Fibroblast of villous mesenchyme (primary cell): ENCODE data around the gene PPM1F. TPM values are rescaled to one million over a fixed set of nuclear protein-coding genes. Genes with fewer than 3 reads are reported as not detected.

Experiments used
- DNase-seq: peaks from one replicate; pipeline ENCODE4 v3.0.0-alpha.2; 2010; ENCODE audit warnings: low read depth
- H3K4me3 ChIP-seq: 2 replicates; pipeline ENCODE4 v1.5.1; 2011; ENCODE audit warnings: low read depth, mild to moderate bottlenecking, low read length
- total RNA-seq: library from RNA; depleted of rRNA; stranded (reverse); fragments of >200 nt; gene quantifications from 2 replicates; pipeline ENCODE4 v1.2.3, GENCODE V29; 2012
- TF ChIP-seq, protein P1 (sequence below): IDR thresholded peaks from 2 replicates; pipeline ENCODE4 v1.5.1; 2012; ENCODE audit warnings: low read depth, mild to moderate bottlenecking, low read length; ENCODE audit not compliant: insufficient read depth

Gene PPM1F, protein sequence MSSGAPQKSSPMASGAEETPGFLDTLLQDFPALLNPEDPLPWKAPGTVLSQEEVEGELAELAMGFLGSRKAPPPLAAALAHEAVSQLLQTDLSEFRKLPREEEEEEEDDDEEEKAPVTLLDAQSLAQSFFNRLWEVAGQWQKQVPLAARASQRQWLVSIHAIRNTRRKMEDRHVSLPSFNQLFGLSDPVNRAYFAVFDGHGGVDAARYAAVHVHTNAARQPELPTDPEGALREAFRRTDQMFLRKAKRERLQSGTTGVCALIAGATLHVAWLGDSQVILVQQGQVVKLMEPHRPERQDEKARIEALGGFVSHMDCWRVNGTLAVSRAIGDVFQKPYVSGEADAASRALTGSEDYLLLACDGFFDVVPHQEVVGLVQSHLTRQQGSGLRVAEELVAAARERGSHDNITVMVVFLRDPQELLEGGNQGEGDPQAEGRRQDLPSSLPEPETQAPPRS
- 33.2 and 36.7 TPM in 2 replicates for total RNA-seq

DNA sequence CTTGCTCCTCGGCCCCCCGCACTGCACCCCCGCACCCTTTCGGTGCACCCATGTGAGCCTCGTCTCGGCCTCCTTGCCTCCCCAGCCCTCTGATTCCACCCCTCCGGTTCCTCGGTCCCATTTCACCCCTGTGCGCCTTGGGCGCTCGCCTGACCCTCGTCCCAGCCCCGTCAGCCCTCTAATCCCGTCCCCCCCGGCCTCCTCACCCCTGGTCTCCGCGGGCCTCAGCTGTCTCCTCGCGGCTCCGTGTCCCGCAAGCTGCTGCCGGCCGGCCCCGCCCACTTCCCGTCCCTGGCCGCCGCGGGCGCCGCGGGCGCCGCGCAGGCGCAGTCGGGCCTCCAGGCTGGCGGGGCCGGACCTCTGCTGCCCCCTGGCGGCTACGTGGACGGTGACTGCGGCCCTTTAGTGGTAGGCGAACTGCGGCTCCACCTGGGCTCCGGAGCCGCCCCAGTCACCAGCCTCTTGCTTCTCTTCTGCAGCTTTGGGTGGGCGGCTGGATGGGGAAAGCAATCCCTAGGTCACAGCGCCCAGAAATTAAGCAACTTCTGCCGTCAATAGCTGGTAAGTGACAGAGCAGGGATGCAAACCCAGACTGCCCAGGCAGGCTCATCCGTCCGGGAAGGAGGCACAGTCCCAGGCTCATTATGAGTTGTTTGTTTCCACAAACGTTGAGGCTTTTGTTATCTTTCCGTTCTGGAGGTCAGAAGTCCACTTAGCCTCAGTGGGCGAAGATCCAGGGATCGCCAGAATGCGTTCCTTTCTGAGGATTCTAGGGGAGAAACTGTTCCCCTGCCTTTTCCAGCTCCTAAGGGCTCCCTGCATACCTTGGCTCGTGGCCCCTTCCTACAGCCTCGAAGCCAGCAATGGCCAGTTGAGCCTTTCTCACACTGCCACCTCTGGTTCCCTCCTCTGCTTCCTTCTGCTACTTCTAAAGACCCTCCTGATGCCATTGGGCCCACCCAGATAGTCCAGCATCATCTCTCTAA is at the start of gene PPM1F:
TSS of gene PPM1F (minus strand) at position 263 of the 986 bp plus-strand sequence. CDS start 6,800 bp downstream, outside the sequence.
- TF ChIP-seq, protein P1, sequence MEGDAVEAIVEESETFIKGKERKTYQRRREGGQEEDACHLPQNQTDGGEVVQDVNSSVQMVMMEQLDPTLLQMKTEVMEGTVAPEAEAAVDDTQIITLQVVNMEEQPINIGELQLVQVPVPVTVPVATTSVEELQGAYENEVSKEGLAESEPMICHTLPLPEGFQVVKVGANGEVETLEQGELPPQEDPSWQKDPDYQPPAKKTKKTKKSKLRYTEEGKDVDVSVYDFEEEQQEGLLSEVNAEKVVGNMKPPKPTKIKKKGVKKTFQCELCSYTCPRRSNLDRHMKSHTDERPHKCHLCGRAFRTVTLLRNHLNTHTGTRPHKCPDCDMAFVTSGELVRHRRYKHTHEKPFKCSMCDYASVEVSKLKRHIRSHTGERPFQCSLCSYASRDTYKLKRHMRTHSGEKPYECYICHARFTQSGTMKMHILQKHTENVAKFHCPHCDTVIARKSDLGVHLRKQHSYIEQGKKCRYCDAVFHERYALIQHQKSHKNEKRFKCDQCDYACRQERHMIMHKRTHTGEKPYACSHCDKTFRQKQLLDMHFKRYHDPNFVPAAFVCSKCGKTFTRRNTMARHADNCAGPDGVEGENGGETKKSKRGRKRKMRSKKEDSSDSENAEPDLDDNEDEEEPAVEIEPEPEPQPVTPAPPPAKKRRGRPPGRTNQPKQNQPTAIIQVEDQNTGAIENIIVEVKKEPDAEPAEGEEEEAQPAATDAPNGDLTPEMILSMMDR = peak; percentile 64
- H3K4me3 ChIP-seq = peak within 1 kb of the TSS; percentile 72
- DNase-seq = peak; percentile 69

DNA sequence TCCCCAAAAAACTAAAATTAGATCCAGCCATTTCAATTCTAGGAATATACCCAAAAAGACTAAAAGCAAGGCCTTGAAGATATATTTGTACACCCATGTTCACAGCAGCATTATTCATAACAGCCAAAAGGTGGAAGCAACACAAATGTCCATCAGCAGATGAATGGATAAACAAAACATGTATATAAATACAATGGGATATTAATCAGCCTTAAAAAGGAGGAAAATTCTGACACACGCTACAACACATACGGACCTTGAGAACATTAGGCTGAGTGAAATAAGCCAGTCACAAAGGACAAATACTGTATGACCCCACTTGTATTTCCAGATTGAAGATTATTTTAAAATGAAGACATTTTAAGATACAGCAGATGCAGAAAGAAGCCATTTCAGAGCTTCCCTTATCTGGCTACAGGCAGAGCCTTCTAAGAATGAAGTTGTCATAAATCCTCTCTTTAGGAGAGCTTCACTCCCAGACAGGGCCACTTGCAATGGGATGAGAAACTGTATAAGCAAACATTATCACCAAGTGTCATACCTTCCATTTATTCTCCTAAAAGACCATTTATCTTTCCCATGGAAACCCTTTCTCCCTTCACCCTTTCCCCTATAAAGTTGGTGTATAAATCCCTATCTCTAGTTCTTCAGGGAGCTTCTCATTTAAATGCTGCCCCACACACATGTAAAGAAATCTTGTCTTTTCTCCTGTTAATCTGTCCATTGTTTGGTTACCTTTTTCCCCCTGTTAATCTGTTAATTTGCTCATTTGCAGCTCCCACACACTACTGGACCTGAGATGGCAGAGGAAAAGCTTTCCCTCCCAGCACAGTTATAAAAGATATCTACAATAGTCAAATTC is 49.2 kb upstream of the PPM1F start:
- no peak for DNase-seq
- H3K4me3 ChIP-seq = no peak overlapping the region
- TF ChIP-seq, protein P1 = no peak

DNA sequence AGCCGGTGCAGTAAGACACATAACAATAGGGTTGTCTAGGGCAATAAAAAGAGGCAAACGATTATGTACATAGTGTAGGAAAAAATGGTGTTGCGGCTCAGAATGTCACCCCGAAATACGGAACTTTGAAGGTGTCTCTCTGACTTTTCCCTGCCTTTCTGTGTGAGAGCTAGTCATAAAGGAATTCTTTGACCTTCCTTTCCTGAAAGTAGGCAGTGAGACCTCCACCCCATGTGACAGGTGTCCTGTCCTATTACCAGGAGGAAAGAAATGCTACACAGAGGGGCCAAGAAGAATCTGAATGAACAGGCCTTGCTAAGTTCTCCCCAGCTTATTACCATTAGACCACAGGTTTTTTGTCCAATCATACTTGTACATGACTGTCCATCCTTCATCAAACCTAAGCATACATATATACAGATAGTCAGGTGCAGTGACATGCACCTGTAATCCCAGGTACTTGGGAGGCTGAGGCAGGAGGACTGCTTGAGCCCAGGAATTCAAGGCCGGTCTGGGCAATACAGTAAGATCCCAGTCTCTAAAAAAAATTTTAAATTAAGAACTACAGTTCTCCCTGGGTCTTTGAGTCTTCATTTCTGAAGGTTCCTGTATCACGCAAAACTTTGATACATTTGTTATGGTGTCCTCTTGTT is 46.1 kb upstream of the PPM1F start:
- TF ChIP-seq, protein P1 = no peak
- H3K4me3 ChIP-seq = no peak overlapping the region
- DNase-seq = no peak

DNA sequence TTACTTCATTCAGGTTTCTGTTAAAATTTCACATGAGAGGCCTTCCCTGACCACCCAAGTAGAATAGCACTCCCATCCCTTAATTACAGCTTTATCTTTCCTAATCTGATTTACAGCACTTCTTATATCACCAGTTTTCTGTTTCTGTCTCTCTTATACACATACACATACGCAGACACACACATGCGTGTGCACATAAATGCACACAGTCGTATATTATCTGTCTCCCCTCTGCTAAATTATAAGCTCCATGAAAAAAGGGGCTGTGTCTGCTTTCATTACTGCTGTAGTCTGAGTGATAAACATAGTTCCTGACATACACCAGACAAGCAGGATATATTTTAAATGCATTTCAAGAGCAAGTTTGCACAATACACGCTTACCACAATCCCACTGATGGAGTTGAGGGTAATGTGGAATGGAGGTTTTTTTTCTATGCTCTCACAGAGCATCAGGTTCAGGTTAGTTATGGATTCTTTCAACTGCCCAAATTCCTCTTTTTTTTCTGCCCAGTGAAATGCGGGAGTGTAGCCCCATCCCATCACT is 43.6 kb upstream of the PPM1F start:
- TF ChIP-seq, protein P1 = no peak
- H3K4me3 ChIP-seq = no peak overlapping the region

DNA sequence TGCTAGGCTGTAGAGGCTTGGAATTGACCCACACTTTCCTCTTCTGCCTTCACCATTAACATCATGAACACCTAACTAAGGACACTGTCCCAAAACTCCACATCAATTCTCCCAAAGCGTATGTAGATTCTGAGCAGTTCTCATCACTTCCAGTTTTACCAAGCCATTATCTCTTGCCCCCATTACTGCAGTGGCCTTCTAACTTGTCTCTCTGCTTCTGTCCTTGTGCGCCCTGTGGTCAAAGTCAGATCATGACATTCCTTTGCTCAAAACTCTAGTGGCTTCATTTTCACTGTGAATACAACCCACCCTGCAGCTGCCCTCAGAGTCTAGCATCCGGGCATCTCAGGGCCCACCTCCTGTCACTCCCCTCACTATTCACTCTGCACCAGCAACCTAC is 43.0 kb upstream of the PPM1F start:
- TF ChIP-seq, protein P1 = no peak
- no peak overlapping the region for H3K4me3 ChIP-seq
- DNase-seq = no peak

More for the DNA sequence above, 43.6 kb upstream of the PPM1F start:
- DNase-seq = peak; percentile 22
